Measurements from ENCODE around the gene SERPINA6. TPM values are rescaled to one million over a fixed set of nuclear protein-coding genes. Genes with fewer than 3 reads are reported as not detected.
"Not testable (repeated sequence)": the region's sequence is repeated elsewhere in the genome, so short reads cannot be mapped to it uniquely, and the experiment has no call there.

SERPINA6 gene
- total RNA-seq, 1 experiment from 2014 or later, result not detected

- H3K36me3 ChIP-seq (ENCODE audit: low read depth), result no peaks in the 10 kb centered on the region
- ChIA-PET POLR2A (ENCODE audit: unreplicated experiment) (no interaction called here), CTCF (no interaction called here)
- no peak overlapping the region for H3K4me3 ChIP-seq
- H3F3A ChIP-seq (ENCODE audit: insufficient read depth, low read depth), result no peaks in the 10 kb centered on the region
- intact Hi-C loops (cut with micrococcal nuclease; ENCODE audit: unreplicated experiment), result no loop called here
- no peak overlapping the region for H3K27ac ChIP-seq
- TF ChIP-seq CTCF (conservative IDR thresholded peaks at IDR 0.05) (no peak), EZH2 (IDR thresholded peaks at IDR 0.05; ENCODE audit: low read depth) (no peak)
- no peak overlapping the region for H2AFZ ChIP-seq
- no peaks in the 10 kb centered on the region for H3K79me2 ChIP-seq (ENCODE audit: low read depth)
- no peaks in the 10 kb centered on the region for H4K20me1 ChIP-seq (ENCODE audit: insufficient read depth)
- H3K4me2 ChIP-seq, result no peak overlapping the region
- DNase-seq, result no peak
- no peaks in the 10 kb centered on the region for H3K4me1 ChIP-seq (replicated peaks; ENCODE audit: insufficient read depth)
- H3K27me3 ChIP-seq (ENCODE audit: insufficient read depth, low read depth), result no peaks in the 10 kb centered on the region
- BruUV-seq (replicated peaks), result no TSS peak
- no peaks in the 10 kb centered on the region for H3K9me2 ChIP-seq (ENCODE audit: insufficient read depth)
- no peaks in the 10 kb centered on the region for H3K9me3 ChIP-seq (ENCODE audit: insufficient read depth, low read depth)
Observed at GRCh38 chr14:94356379-94357056, 33.4 kb upstream of the SERPINA6 start.

GRCh38 chr14:94355191-94355794 lies 32.2 kb upstream of the SERPINA6 start:
- ChIA-PET CTCF (no interaction called here), POLR2A (ENCODE audit: unreplicated experiment) (no interaction called here)
- H3K9me2 ChIP-seq (ENCODE audit: insufficient read depth), result no peaks in the 10 kb centered on the region
- H3K4me2 ChIP-seq, result no peak overlapping the region
- intact Hi-C loops (cut with micrococcal nuclease; ENCODE audit: unreplicated experiment), result no loop called here
- no peak overlapping the region for H3K27ac ChIP-seq
- DNase-seq, result no peak
- H3K9me3 ChIP-seq (ENCODE audit: insufficient read depth, low read depth), result no peaks in the 10 kb centered on the region
- no peaks in the 10 kb centered on the region for H4K20me1 ChIP-seq (ENCODE audit: insufficient read depth)
- H3K79me2 ChIP-seq (ENCODE audit: low read depth), result no peaks in the 10 kb centered on the region
- no peaks in the 10 kb centered on the region for H3K4me1 ChIP-seq (replicated peaks; ENCODE audit: insufficient read depth)
- no TSS peak for BruUV-seq (replicated peaks)
- no peak for TF ChIP-seq EZH2 (IDR thresholded peaks at IDR 0.05; ENCODE audit: low read depth)
- no peak for TF ChIP-seq CTCF (conservative IDR thresholded peaks at IDR 0.05)
- H3K4me3 ChIP-seq, result no peak overlapping the region
- no peaks in the 10 kb centered on the region for H3K36me3 ChIP-seq (ENCODE audit: low read depth)
- H3F3A ChIP-seq (ENCODE audit: insufficient read depth, low read depth), result no peaks in the 10 kb centered on the region
- H2AFZ ChIP-seq, result no peak overlapping the region
- no peaks in the 10 kb centered on the region for H3K27me3 ChIP-seq (ENCODE audit: insufficient read depth, low read depth)

GRCh38 chr14:94354638-94355185 lies 31.6 kb upstream of the SERPINA6 start:
- H4K20me1 ChIP-seq (ENCODE audit: insufficient read depth), result no peaks in the 10 kb centered on the region
- POLR2A ChIA-PET (ENCODE audit: unreplicated experiment), result no interaction called here
- no peaks in the 10 kb centered on the region for H3K79me2 ChIP-seq (ENCODE audit: low read depth)
- H2AFZ ChIP-seq, result no peak overlapping the region
- H3K9me2 ChIP-seq (ENCODE audit: insufficient read depth), result no peaks in the 10 kb centered on the region
- no peak overlapping the region for H3K4me2 ChIP-seq
- no peak overlapping the region for H3K4me3 ChIP-seq
- H3F3A ChIP-seq (ENCODE audit: insufficient read depth, low read depth), result no peaks in the 10 kb centered on the region
- no TSS peak for BruUV-seq (replicated peaks)
- no peaks in the 10 kb centered on the region for H3K36me3 ChIP-seq (ENCODE audit: low read depth)
- TF ChIP-seq CTCF (conservative IDR thresholded peaks at IDR 0.05), result no peak
- TF ChIP-seq EZH2 (IDR thresholded peaks at IDR 0.05; ENCODE audit: low read depth), result no peak
- no peaks in the 10 kb centered on the region for H3K27me3 ChIP-seq (ENCODE audit: insufficient read depth, low read depth)
- no peak for DNase-seq
- H3K27ac ChIP-seq, result no peak overlapping the region
- intact Hi-C loops (cut with micrococcal nuclease; ENCODE audit: unreplicated experiment), result no loop called here
- no peaks in the 10 kb centered on the region for H3K4me1 ChIP-seq (replicated peaks; ENCODE audit: insufficient read depth)
- CTCF ChIA-PET, result no interaction called here
- H3K9me3 ChIP-seq (ENCODE audit: insufficient read depth, low read depth), result no peaks in the 10 kb centered on the region

GRCh38 chr14:94354190-94354589 lies 31.1 kb upstream of the SERPINA6 start:
- H3K27me3 ChIP-seq (ENCODE audit: insufficient read depth, low read depth); H3K4me1 ChIP-seq (replicated peaks; ENCODE audit: insufficient read depth); H3K36me3 ChIP-seq (ENCODE audit: low read depth); POLR2A ChIA-PET (ENCODE audit: unreplicated experiment); H3K4me2 ChIP-seq; H3K4me3 ChIP-seq; H3K9me2 ChIP-seq (ENCODE audit: insufficient read depth); H3F3A ChIP-seq (ENCODE audit: insufficient read depth, low read depth); H3K9me3 ChIP-seq (ENCODE audit: insufficient read depth, low read depth); H3K27ac ChIP-seq; DNase-seq; H2AFZ ChIP-seq; CTCF ChIA-PET; BruUV-seq (replicated peaks); H3K79me2 ChIP-seq (ENCODE audit: low read depth); intact Hi-C loops (cut with micrococcal nuclease; ENCODE audit: unreplicated experiment); H4K20me1 ChIP-seq (ENCODE audit: insufficient read depth): not testable (repeated sequence)

Data from PC-9 (cell line).